HEK293 (cell line): ENCODE results near the gene REX1BD.

Source experiments
- HOXD13 ChIP-seq: sonication (generic); formaldehyde crosslinking; IDR thresholded peaks from 2 replicates; pipeline ENCODE4 v1.8.0; 2022; ENCODE audit warnings: missing genetic modification reagents, borderline replicate concordance
- KLF1 ChIP-seq: fragments of 450-650 bp; formaldehyde crosslinking; IDR thresholded peaks from 2 replicates; pipeline ENCODE4 v1.5.1; 2016; ENCODE audit warnings: missing biosample characterization, missing genetic modification characterization
- KLF10 ChIP-seq: fragments of 450-650 bp; IDR thresholded peaks from 2 replicates; pipeline ENCODE4 v1.5.1; 2018; ENCODE audit warnings: missing biosample characterization, mild to moderate bottlenecking, missing genetic modification characterization
- MEIS1 ChIP-seq: sonication (generic); formaldehyde crosslinking; IDR thresholded peaks from 2 replicates; pipeline ENCODE4 v1.8.1; 2022; ENCODE audit warnings: missing genetic modification reagents, mild to moderate bottlenecking, borderline replicate concordance
- PRDM1 ChIP-seq: fragments of 450-650 bp; formaldehyde crosslinking; IDR thresholded peaks from 2 replicates; pipeline ENCODE4; 2016; ENCODE audit warnings: missing biosample characterization, missing genetic modification characterization
- RBAK ChIP-seq: fragments of 450-650 bp; formaldehyde crosslinking; IDR thresholded peaks from 2 replicates; pipeline ENCODE4 v1.5.1; 2016; ENCODE audit warnings: missing biosample characterization, missing genetic modification characterization
- REPIN1 ChIP-seq: fragments of 450-650 bp; formaldehyde crosslinking; IDR thresholded peaks from 2 replicates; pipeline ENCODE4 v1.5.1; 2017; ENCODE audit warnings: missing biosample characterization, missing genetic modification characterization, low read depth
- SALL2 ChIP-seq: fragments of 450-650 bp; formaldehyde crosslinking; IDR thresholded peaks from 2 replicates; pipeline ENCODE4 v1.5.0; 2017; ENCODE audit warnings: missing biosample characterization, mild to moderate bottlenecking, missing genetic modification characterization, borderline replicate concordance
- TRIM28 ChIP-seq: IDR thresholded peaks from 2 replicates; pipeline ENCODE4 v1.6.1; 2011; ENCODE audit warnings: low read length, control low read depth, borderline replicate concordance
- ZBTB1 ChIP-seq: fragments of 450-650 bp; formaldehyde crosslinking; IDR thresholded peaks from 2 replicates; pipeline ENCODE4 v1.5.1; 2016; ENCODE audit warnings: missing biosample characterization, missing genetic modification characterization
- ZBTB17 ChIP-seq: fragments of 450-650 bp; formaldehyde crosslinking; IDR thresholded peaks from 2 replicates; pipeline ENCODE4 v1.5.1; 2016; ENCODE audit warnings: missing biosample characterization, missing genetic modification characterization
- ZFHX2 ChIP-seq: fragments of 450-650 bp; formaldehyde crosslinking; conservative IDR thresholded peaks from 2 replicates; pipeline ENCODE4 v1.5.1; 2016; ENCODE audit warnings: missing biosample characterization, missing genetic modification characterization
- ZFP41 ChIP-seq: fragments of 450-650 bp; formaldehyde crosslinking; IDR thresholded peaks from 2 replicates; pipeline ENCODE4 v1.5.1; 2016; ENCODE audit warnings: missing biosample characterization, missing genetic modification characterization, borderline replicate concordance
- ZNF121 ChIP-seq: fragments of 450-650 bp; formaldehyde crosslinking; IDR thresholded peaks from 2 replicates; pipeline ENCODE4 v1.5.1; 2016; ENCODE audit warnings: missing biosample characterization, missing genetic modification characterization
- ZNF133 ChIP-seq: fragments of 450-650 bp; formaldehyde crosslinking; IDR thresholded peaks from 2 replicates; pipeline ENCODE4 v1.5.1; 2016; ENCODE audit warnings: missing biosample characterization, missing genetic modification characterization
- ZNF146 ChIP-seq: fragments of 450-650 bp; formaldehyde crosslinking; IDR thresholded peaks from 2 replicates; pipeline ENCODE4 v1.5.1; 2016; ENCODE audit warnings: missing biosample characterization, missing genetic modification characterization
- ZNF202 ChIP-seq: fragments of 450-650 bp; formaldehyde crosslinking; IDR thresholded peaks from 2 replicates; pipeline ENCODE4 v1.5.1; 2016; ENCODE audit warnings: missing biosample characterization, missing genetic modification characterization, borderline replicate concordance
- ZNF214 ChIP-seq: fragments of 450-650 bp; formaldehyde crosslinking; IDR thresholded peaks from 2 replicates; pipeline ENCODE4 v1.5.1; 2017; ENCODE audit warnings: missing biosample characterization, mild to moderate bottlenecking, missing genetic modification characterization, borderline replicate concordance
- ZNF341 ChIP-seq: fragments of 450-650 bp; formaldehyde crosslinking; IDR thresholded peaks from 2 replicates; pipeline ENCODE4; 2016; ENCODE audit warnings: low read depth, missing biosample characterization, missing genetic modification characterization
- ZNF366 ChIP-seq: fragments of 450-650 bp; formaldehyde crosslinking; conservative IDR thresholded peaks from 2 replicates; pipeline ENCODE4 v1.5.1; 2016; ENCODE audit warnings: missing biosample characterization, missing genetic modification characterization
- ZNF391 ChIP-seq: fragments of 450-650 bp; formaldehyde crosslinking; IDR thresholded peaks from 2 replicates; pipeline ENCODE4 v1.5.1; 2016; ENCODE audit warnings: low read depth, missing biosample characterization, missing genetic modification characterization, borderline replicate concordance
- ZNF48 ChIP-seq: fragments of 450-650 bp; formaldehyde crosslinking; IDR thresholded peaks from 2 replicates; pipeline ENCODE4 v1.5.1; 2016; ENCODE audit warnings: missing biosample characterization, missing genetic modification characterization
- ZNF529 ChIP-seq: fragments of 450-650 bp; formaldehyde crosslinking; IDR thresholded peaks from 2 replicates; pipeline ENCODE4 v1.5.1; 2017; ENCODE audit warnings: missing genetic modification characterization, missing biosample characterization; ENCODE audit not compliant: insufficient replicate concordance
- ZNF571 ChIP-seq: fragments of 450-650 bp; formaldehyde crosslinking; IDR thresholded peaks from 2 replicates; pipeline ENCODE4 v1.5.0; 2017; ENCODE audit warnings: missing biosample characterization, missing genetic modification characterization
- ZNF596 ChIP-seq: fragments of 450-650 bp; IDR thresholded peaks from 2 replicates; pipeline ENCODE4 v1.5.0; 2018; ENCODE audit warnings: missing biosample characterization, mild to moderate bottlenecking, missing genetic modification characterization, moderate library complexity
- ZNF621 ChIP-seq: fragments of 450-650 bp; formaldehyde crosslinking; IDR thresholded peaks from 2 replicates; pipeline ENCODE4 v1.5.1; 2017; ENCODE audit warnings: missing biosample characterization, missing genetic modification characterization
- ZNF624 ChIP-seq: fragments of 450-650 bp; formaldehyde crosslinking; IDR thresholded peaks from 2 replicates; pipeline ENCODE4 v1.5.1; 2017; ENCODE audit warnings: missing biosample characterization, missing genetic modification characterization
- ZSCAN30 ChIP-seq: fragments of 450-650 bp; IDR thresholded peaks from 2 replicates; pipeline ENCODE4 v1.5.1; 2018; ENCODE audit warnings: missing biosample characterization, mild to moderate bottlenecking, missing genetic modification characterization, moderate library complexity
- ZXDB ChIP-seq: fragments of 450-650 bp; formaldehyde crosslinking; IDR thresholded peaks from 2 replicates; pipeline ENCODE4 v1.5.1; 2016; ENCODE audit warnings: missing biosample characterization, missing genetic modification characterization
- TF ChIP-seq, protein P1 (sequence below): fragments of 450-650 bp; formaldehyde crosslinking; IDR thresholded peaks from 2 replicates; pipeline ENCODE4 v1.5.1; 2017; ENCODE audit warnings: missing biosample characterization, missing genetic modification characterization
- TF ChIP-seq, protein P2 (sequence below): fragments of 450-650 bp; formaldehyde crosslinking; IDR thresholded peaks from 2 replicates; pipeline ENCODE4 v1.5.1; 2016; ENCODE audit warnings: missing biosample characterization, missing genetic modification characterization
- TF ChIP-seq, protein P3 (sequence below): fragments of 450-650 bp; formaldehyde crosslinking; IDR thresholded peaks from 2 replicates; pipeline ENCODE4 v1.5.1; 2016; ENCODE audit warnings: missing biosample characterization, missing genetic modification characterization
- TF ChIP-seq, protein P4 (sequence below): fragments of 450-650 bp; formaldehyde crosslinking; IDR thresholded peaks from 2 replicates; pipeline ENCODE4 v1.5.1; 2016; ENCODE audit warnings: missing biosample characterization, missing genetic modification characterization
- TF ChIP-seq, protein P5 (sequence below): fragments of 450-650 bp; formaldehyde crosslinking; IDR thresholded peaks from 2 replicates; pipeline ENCODE4 v1.5.1; 2016; ENCODE audit warnings: missing biosample characterization, missing genetic modification characterization

Gene REX1BD

DNA sequence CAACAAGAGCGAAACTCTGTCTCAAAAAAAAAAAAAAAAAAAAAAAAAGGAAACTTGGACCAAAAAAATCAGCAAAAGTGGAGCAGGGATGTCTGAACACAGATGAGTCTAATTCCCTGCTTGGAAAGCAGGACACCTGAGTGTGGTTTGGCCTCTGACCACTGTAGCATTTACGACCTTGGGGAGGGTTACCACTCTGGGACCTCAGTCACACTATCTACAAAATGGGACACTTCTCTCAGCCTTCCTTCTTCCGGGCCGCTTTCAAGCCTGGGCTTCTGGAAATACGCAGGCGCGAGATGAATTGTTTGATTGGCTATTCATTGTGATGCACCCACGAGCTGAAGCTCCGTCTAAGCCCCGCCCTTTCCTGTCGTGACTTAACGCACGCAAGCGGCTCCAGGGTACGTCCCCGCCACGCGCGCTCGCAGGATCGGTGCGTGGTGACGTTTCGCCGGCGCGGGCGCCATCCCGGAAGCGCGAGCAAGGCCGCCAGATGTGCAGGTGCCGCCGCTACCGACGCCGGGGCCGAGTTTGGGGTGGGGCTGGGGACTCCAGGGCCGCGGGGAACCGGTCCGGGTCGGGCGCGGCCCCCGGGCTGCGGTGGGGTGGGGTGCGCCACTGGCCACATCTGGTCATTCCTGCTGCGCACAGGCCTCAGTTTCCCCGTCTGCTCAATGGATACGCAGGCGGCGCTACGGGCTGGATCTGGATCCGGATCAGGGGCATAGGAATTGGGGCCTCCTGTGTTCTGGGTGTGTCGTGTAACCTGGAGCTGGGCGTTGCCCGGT is 31.0 kb upstream of the REX1BD start, which contains the start of gene KXD1 (continued):
- TF ChIP-seq SALL2 (tag by site-specific recombination) (no peak), ZSCAN30 (tag by site-specific recombination) (peak; percentile 92), ZBTB17 (tag by site-specific recombination) (0 out of 2 replicates have a peak, but pooled peaks have one; percentile 16), ZNF146 (tag by site-specific recombination) (peak; percentile 15; the same call in 1 of the 2 replicates), ZNF133 (tag by site-specific recombination) (no peak), ZNF621 (tag by site-specific recombination) (no peak), PRDM1 (tag by site-specific recombination) (no peak), ZNF624 (tag by site-specific recombination) (no peak), ZFP41 (tag by site-specific recombination) (no peak), ZNF48 (tag by site-specific recombination) (no peak), ZNF366 (tag by site-specific recombination) (no peak), ZNF214 (tag by site-specific recombination) (no peak), ZNF596 (tag by site-specific recombination) (no peak), KLF1 (tag by site-specific recombination) (0 out of 2 replicates have a peak, but pooled peaks have one; percentile 64), ZNF529 (tag by site-specific recombination) (no peak), ZBTB1 (tag by site-specific recombination) (peak; percentile 86), ZNF391 (tag by site-specific recombination) (0 out of 2 replicates have a peak, but pooled peaks have one; percentile 25), REPIN1 (tag by site-specific recombination) (no peak), RBAK (tag by site-specific recombination) (no peak), ZNF121 (peak; percentile 69; the same call in 1 of the 2 replicates), ZNF571 (tag by site-specific recombination) (no peak), TRIM28 (0 out of 2 replicates have a peak, but pooled peaks have one; percentile 36), HOXD13 (CRISPR knock-in tag) (no peak), ZXDB (tag by site-specific recombination) (peak; percentile 77), ZNF202 (tag by site-specific recombination) (no peak), KLF10 (0 out of 2 replicates have a peak, but pooled peaks have one; percentile 32), ZFHX2 (tag by site-specific recombination) (no peak), ZNF341 (tag by site-specific recombination) (no peak), MEIS1 (CRISPR knock-in tag) (no peak)
- TF ChIP-seq, protein P1, sequence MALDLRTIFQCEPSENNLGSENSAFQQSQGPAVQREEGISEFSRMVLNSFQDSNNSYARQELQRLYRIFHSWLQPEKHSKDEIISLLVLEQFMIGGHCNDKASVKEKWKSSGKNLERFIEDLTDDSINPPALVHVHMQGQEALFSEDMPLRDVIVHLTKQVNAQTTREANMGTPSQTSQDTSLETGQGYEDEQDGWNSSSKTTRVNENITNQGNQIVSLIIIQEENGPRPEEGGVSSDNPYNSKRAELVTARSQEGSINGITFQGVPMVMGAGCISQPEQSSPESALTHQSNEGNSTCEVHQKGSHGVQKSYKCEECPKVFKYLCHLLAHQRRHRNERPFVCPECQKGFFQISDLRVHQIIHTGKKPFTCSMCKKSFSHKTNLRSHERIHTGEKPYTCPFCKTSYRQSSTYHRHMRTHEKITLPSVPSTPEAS (tag by site-specific recombination) = peak; percentile 34; the same call in 1 of the 2 replicates
- TF ChIP-seq, protein P2, sequence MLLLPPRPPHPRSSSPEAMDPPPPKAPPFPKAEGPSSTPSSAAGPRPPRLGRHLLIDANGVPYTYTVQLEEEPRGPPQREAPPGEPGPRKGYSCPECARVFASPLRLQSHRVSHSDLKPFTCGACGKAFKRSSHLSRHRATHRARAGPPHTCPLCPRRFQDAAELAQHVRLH (tag by site-specific recombination) = peak; percentile 96
- TF ChIP-seq, protein P3, sequence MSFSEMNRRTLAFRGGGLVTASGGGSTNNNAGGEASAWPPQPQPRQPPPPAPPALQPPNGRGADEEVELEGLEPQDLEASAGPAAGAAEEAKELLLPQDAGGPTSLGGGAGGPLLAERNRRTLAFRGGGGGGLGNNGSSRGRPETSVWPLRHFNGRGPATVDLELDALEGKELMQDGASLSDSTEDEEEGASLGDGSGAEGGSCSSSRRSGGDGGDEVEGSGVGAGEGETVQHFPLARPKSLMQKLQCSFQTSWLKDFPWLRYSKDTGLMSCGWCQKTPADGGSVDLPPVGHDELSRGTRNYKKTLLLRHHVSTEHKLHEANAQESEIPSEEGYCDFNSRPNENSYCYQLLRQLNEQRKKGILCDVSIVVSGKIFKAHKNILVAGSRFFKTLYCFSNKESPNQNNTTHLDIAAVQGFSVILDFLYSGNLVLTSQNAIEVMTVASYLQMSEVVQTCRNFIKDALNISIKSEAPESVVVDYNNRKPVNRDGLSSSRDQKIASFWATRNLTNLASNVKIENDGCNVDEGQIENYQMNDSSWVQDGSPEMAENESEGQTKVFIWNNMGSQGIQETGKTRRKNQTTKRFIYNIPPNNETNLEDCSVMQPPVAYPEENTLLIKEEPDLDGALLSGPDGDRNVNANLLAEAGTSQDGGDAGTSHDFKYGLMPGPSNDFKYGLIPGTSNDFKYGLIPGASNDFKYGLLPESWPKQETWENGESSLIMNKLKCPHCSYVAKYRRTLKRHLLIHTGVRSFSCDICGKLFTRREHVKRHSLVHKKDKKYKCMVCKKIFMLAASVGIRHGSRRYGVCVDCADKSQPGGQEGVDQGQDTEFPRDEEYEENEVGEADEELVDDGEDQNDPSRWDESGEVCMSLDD = no peak
- TF ChIP-seq, protein P4, sequence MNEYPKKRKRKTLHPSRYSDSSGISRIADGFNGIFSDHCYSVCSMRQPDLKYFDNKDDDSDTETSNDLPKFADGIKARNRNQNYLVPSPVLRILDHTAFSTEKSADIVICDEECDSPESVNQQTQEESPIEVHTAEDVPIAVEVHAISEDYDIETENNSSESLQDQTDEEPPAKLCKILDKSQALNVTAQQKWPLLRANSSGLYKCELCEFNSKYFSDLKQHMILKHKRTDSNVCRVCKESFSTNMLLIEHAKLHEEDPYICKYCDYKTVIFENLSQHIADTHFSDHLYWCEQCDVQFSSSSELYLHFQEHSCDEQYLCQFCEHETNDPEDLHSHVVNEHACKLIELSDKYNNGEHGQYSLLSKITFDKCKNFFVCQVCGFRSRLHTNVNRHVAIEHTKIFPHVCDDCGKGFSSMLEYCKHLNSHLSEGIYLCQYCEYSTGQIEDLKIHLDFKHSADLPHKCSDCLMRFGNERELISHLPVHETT (tag by site-specific recombination) = peak; percentile 86
- TF ChIP-seq, protein P5, sequence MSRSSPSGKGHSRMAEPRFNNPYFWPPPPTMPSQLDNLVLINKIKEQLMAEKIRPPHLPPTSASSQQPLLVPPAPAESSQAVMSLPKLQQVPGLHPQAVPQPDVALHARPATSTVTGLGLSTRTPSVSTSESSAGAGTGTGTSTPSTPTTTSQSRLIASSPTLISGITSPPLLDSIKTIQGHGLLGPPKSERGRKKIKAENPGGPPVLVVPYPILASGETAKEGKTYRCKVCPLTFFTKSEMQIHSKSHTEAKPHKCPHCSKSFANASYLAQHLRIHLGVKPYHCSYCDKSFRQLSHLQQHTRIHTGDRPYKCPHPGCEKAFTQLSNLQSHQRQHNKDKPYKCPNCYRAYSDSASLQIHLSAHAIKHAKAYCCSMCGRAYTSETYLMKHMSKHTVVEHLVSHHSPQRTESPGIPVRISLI (tag by site-specific recombination) = peak; percentile 91
